ENCODE results near the gene CCDC190. TPM values are rescaled to one million over a fixed set of nuclear protein-coding genes. Genes with fewer than 3 reads are reported as not detected.

CCDC190 gene
- total RNA-seq (2021; fragmentation: NEBNext Ultra II Directional; extraction: Animal tissue kit (Norgen Biotek cat#: 25700)) = not detected in 2 replicates
- not detected in 2 replicates for polyA plus RNA-seq (2011; rRNA removed)
- polyA plus RNA-seq (2011; cell fraction: cytosol; rRNA removed) = not detected
- polyA plus RNA-seq (2011; cell fraction: nucleus; rRNA removed) = not detected
- not detected in 4 replicates for polyA plus RNA-seq (2012, experiment 1 of 2)
- not detected for polyA plus RNA-seq (2012, experiment 2 of 2)
- not detected for polyA plus RNA-seq (2013, experiment 1 of 2)
- not detected for polyA plus RNA-seq (2013, experiment 2 of 2)
- polyA minus RNA-seq (2011; rRNA and poly(A)+ RNA removed) = not detected in 2 replicates
- not detected for polyA minus RNA-seq (2011; cell fraction: cytosol; rRNA and poly(A)+ RNA removed)
- not detected for polyA minus RNA-seq (2011; cell fraction: nucleus; rRNA and poly(A)+ RNA removed)
- long read RNA-seq, experiment 1 = 0 reads
- long read RNA-seq, experiment 2 = 0 reads

DNA sequence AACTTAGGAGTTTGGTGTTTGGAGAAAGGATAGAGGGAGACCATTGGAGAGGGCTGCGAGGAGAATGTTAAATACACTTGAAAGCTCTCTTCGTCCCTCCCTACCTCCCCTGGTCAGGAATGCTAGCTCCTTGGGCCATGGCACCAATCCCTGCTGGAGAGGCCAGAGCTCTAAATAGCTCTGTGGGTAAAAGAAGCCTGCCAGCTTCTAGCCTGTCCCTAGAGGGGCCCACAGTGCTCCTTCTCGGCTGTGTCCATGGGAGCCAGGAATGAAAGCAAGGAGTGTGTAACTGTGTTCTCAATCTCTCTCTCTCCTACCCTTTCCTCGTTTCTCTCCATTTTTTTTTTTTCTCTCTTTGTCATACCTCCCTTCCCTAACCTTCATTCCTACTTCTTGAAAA lies at the start of gene CCDC190:
Gene CCDC190 (minus strand): TSS at position 75 of the 400 bp plus-strand sequence. CDS start 1,529 bp downstream, outside the sequence.
- no peak within 1 kb of the TSS for H3K56ac ChIP-seq (replicated peaks; ENCODE audit: insufficient read length, low read depth, low read length)
- H3K23ac ChIP-seq (ENCODE audit: insufficient read length) = no peak within 1 kb of the TSS
- no peak within 1 kb of the TSS for H2BK5ac ChIP-seq (ENCODE audit: low read depth, low read length)
- H3K23me2 ChIP-seq (ENCODE audit: low read depth, low read length) = no peaks in the 10 kb centered on the region
- H3K4me2 ChIP-seq (ENCODE audit: insufficient read depth in 1 of 2, low read depth in 2 of 2, low read length in 2 of 2) = no peak within 1 kb of the TSS
- 86% methylated on average over 4 of the region's 4 CpGs; no CpG with 5 or more reads in 1 of the 2 experiments for WGBS, 2 experiments (ENCODE audit: extremely low coverage in 1 of 2, insufficient coverage in 1 of 2, insufficient read length in 1 of 2, insufficient replicate concordance in 2 of 2, low coverage in 1 of 2, low lambda C conversion rate in 2 of 2, missing lambda C conversion rate in 1 of 2)
- H2BK120ac ChIP-seq (replicated peaks; ENCODE audit: low read depth, low read length) = no peak within 1 kb of the TSS
- H3K9ac ChIP-seq (replicated peaks in 1 of 4; ENCODE audit: extremely low read depth in 1 of 4, low read depth in 3 of 4, low read length in 3 of 4) = no peak within 1 kb of the TSS
- H3K79me2 ChIP-seq (ENCODE audit: control insufficient read depth in 1 of 2, insufficient read depth in 2 of 2, low read length in 2 of 2) = no peaks in the 10 kb centered on the region
- H4K20me1 ChIP-seq (replicated peaks in 1 of 2; ENCODE audit: control insufficient read depth in 1 of 2, insufficient read depth in 2 of 2, low read length in 2 of 2) = no peaks in the 10 kb centered on the region
- H2AFZ ChIP-seq (ENCODE audit: low read length) = peak within 1 kb of the TSS; percentile 93; the same call in 1 of the 2 replicates
- no peak within 1 kb of the TSS for H2BK20ac ChIP-seq (ENCODE audit: low read length)
- no peak within 1 kb of the TSS for H4K8ac ChIP-seq (ENCODE audit: extremely low read depth, insufficient read depth, low read length)
- H3K4me3 ChIP-seq (ENCODE audit: extremely low read depth in 1 of 4, insufficient read depth in 2 of 4, low read depth in 3 of 4, low read length in 4 of 4) = no peak within 1 kb of the TSS
- no peaks in the 10 kb centered on the region for H3K36me3 ChIP-seq (ENCODE audit: control insufficient read depth in 2 of 4, insufficient read depth in 4 of 4, low read length in 3 of 4)
- H3K27me3 ChIP-seq (replicated peaks in 1 of 4; ENCODE audit: control insufficient read depth in 3 of 4, extremely low read depth in 1 of 4, insufficient read depth in 3 of 4, low read length in 3 of 4) = no peaks in the 10 kb centered on the region
- H3K4me1 ChIP-seq (replicated peaks in 1 of 4; ENCODE audit: control insufficient read depth in 3 of 4, insufficient read depth in 4 of 4, low read length in 3 of 4) = no peaks in the 10 kb centered on the region
- no peak for DNase-seq (ENCODE audit: low read depth in 1 of 2, low spot score in 2 of 2)
- H2BK15ac ChIP-seq (ENCODE audit: low read length) = no peak within 1 kb of the TSS
- no peak within 1 kb of the TSS for H2AK5ac ChIP-seq (ENCODE audit: low read depth, low read length)
- no peak within 1 kb of the TSS for H2BK12ac ChIP-seq (ENCODE audit: low read depth, low read length)
- H4K5ac ChIP-seq (ENCODE audit: insufficient read length, low read depth, low read length) = no peak within 1 kb of the TSS
- no peaks in the 10 kb centered on the region for H3K79me1 ChIP-seq (ENCODE audit: low read depth, low read length)
- no peak within 1 kb of the TSS for H3K14ac ChIP-seq (ENCODE audit: insufficient read length)
- H3K9me3 ChIP-seq (ENCODE audit: insufficient read depth in 2 of 2, low read depth in 1 of 2, low read length in 1 of 2) = no peaks in the 10 kb centered on the region
- TF ChIP-seq SAP30 (IDR thresholded peaks at IDR 0.05; ENCODE audit: insufficient read depth, insufficient replicate concordance, low read length) (no peak), RBBP5 (IDR thresholded peaks at IDR 0.05; ENCODE audit: borderline replicate concordance, low read depth, low read length) (no peak), EGR1 (IDR thresholded peaks at IDR 0.05; ENCODE audit: borderline replicate concordance, low read depth, low read length) (no peak), E2F6 (IDR thresholded peaks at IDR 0.05) (no peak), CTBP2 (IDR thresholded peaks at IDR 0.05; ENCODE audit: borderline replicate concordance, insufficient read depth, insufficient read length, low read length) (no peak), SP4 (IDR thresholded peaks at IDR 0.05; ENCODE audit: low read length) (no peak), FOSL1 (IDR thresholded peaks at IDR 0.05; ENCODE audit: insufficient read depth, low read depth, low read length) (no peak), BCL11A (IDR thresholded peaks at IDR 0.05; ENCODE audit: low read depth in 2 of 2, low read length in 2 of 2) (no peak), BACH1 (IDR thresholded peaks at IDR 0.05; ENCODE audit: low read length) (no peak)
- TF ChIP-seq, protein P1, sequence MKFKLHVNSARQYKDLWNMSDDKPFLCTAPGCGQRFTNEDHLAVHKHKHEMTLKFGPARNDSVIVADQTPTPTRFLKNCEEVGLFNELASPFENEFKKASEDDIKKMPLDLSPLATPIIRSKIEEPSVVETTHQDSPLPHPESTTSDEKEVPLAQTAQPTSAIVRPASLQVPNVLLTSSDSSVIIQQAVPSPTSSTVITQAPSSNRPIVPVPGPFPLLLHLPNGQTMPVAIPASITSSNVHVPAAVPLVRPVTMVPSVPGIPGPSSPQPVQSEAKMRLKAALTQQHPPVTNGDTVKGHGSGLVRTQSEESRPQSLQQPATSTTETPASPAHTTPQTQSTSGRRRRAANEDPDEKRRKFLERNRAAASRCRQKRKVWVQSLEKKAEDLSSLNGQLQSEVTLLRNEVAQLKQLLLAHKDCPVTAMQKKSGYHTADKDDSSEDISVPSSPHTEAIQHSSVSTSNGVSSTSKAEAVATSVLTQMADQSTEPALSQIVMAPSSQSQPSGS (IDR thresholded peaks at IDR 0.05; ENCODE audit: low read length) = no peak
- POLR2A ChIA-PET (ENCODE audit: partially characterized antibody) = no interaction called here
- CTCF ChIA-PET (ENCODE audit: partially characterized antibody) = interaction anchor here (0.6 to 4.8 kb wide), 9 partner anchors 8 to 1871 kb away, joined by 3 to 25 read pairs (median 5); partner anchors contain the start of gene RGS4
- H3K4ac ChIP-seq (replicated peaks; ENCODE audit: insufficient read length, low read depth, low read length) = no peak within 1 kb of the TSS
- H3K18ac ChIP-seq (ENCODE audit: extremely low read depth, low read length) = no peak within 1 kb of the TSS
- H3K27ac ChIP-seq (ENCODE audit: low read depth, low read length) = no peak within 1 kb of the TSS
- no peak for FAIRE-seq
- H4K91ac ChIP-seq (replicated peaks; ENCODE audit: insufficient read length, low read length) = no peak within 1 kb of the TSS
